Epithelial cell of proximal tubule (primary cell): Measurements from ENCODE around the gene POTEC. TPM values are rescaled to one million over a fixed set of nuclear protein-coding genes. Genes with fewer than 3 reads are reported as not detected.
A peak's percentile ranks its signal among the peaks of the same experiment; 100 is the strongest.
"Not testable (repeated sequence)": the region's sequence is repeated elsewhere in the genome, so short reads cannot be mapped to it uniquely, and the experiment has no call there.

Experiments used
- DNase-seq: peaks from one replicate; pipeline ENCODE4 v3.0.0-alpha.2; 2011; ENCODE audit warnings: low read depth
- H3K4me3 ChIP-seq: 2 replicates; pipeline ENCODE4 v1.5.1; 2011; ENCODE audit warnings: low read depth, mild to moderate bottlenecking, low read length
- total RNA-seq: library from RNA; depleted of rRNA; stranded (reverse); fragments of >200 nt; gene quantifications from 2 replicates; pipeline ENCODE4 v1.2.3, GENCODE V29; 2015

The POTEC gene
- total RNA-seq, 1 donor from 2014 or later: not detected

- H3K4me3 ChIP-seq: not testable (repeated sequence)
- DNase-seq: peak; percentile 86
These were observed 73.4 kb downstream of the POTEC start for GRCh38 chr18:14470046-14470445.

DNA sequence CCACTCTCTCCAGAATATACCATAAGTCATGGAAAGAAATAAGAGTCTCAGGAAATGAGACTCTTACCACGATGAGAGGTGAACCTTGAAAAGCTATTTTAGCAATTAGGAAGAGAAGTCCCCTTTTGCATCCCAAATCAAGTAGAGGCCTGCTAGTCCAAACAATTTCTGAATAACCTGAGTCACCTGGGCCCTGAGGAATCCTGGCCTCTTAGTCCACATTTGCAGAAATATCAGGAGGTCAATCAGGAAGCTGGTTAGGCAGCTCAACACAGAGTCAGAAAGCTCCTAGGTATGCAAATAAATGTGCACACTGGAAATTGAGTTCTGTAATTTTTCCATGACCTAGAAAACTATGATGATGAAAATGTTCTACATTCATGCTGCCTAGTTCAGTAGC, 77.4 kb downstream of the POTEC start:
- H3K4me3 ChIP-seq, DNase-seq: not testable (repeated sequence)

Other genes with a start within 250 kb of the POTEC start
- gene ANKRD30B, start 204.6 kb upstream of the POTEC start, total RNA-seq: 0.14 and 0.17 TPM in 2 replicates